Panc1 (cell line): Measurements from ENCODE around the gene GPR173. TPM values are rescaled to one million over a fixed set of nuclear protein-coding genes. Genes with fewer than 3 reads are reported as not detected.
A peak's percentile ranks its signal among the peaks of the same experiment; 100 is the strongest.

ENCODE experiments used
- ATAC-seq: fragments of 200-7000 bp; cut with Tn5 transposase; 2 replicates; pipeline ENCODE4 v1.9.1; 2020; ENCODE audit warnings: mild to moderate bottlenecking, moderate library complexity
- BruUV-seq: library from RNA; stranded (reverse); fragments of 400-500 nt; replicated peaks from 2 replicates; lab custom pipeline; 2021; lab: Mats Ljungman, UMichigan
- CTCF ChIA-PET: fragments of 300-600 bp; sonication (Branson Sonifier 250); formaldehyde crosslinking; loops from one replicate; lab custom pipeline; 2022; ENCODE audit warnings: antibody characterized with exemption; lab: Charles Lee
- POLR2A ChIA-PET: fragments of 300-600 bp; sonication (Branson Sonifier 250); formaldehyde crosslinking; loops from one replicate; lab custom pipeline; 2022; ENCODE audit warnings: antibody characterized with exemption; lab: Charles Lee
- DNase-seq: peaks from one replicate; pipeline ENCODE4 v3.0.0-alpha.2; 2010; ENCODE audit warnings: low read depth, low spot score
- H3K27ac ChIP-seq: 2 replicates; pipeline ENCODE4 v1.5.1; 2011; ENCODE audit warnings: mild to moderate bottlenecking, low read length, inconsistent platforms
- H3K27me3 ChIP-seq: fragments of 200-500 bp; sonication (Bioruptor generic); 2 replicates; pipeline ENCODE4 v1.6.0; 2014; ENCODE audit warnings: low read length, inconsistent platforms; ENCODE audit not compliant: control insufficient read depth, insufficient read depth
- H3K36me3 ChIP-seq: fragments of 200-500 bp; sonication (Bioruptor generic); 2 replicates; pipeline ENCODE4 v1.5.1; 2014; ENCODE audit warnings: inconsistent platforms, mild to moderate bottlenecking, low read length, moderate library complexity; ENCODE audit not compliant: control insufficient read depth, insufficient read depth
- H3K4me1 ChIP-seq: 2 replicates; pipeline ENCODE4 v1.5.1; 2011; ENCODE audit warnings: inconsistent platforms, mild to moderate bottlenecking, low read length, moderate library complexity; ENCODE audit not compliant: control insufficient read depth, insufficient read depth
- H3K4me3 ChIP-seq, 2 experiments: 2 replicates each; pipeline ENCODE4 v1.5.1; 2011 to 2012; ENCODE audit warnings: low read depth in 2 of 2, low read length in 2 of 2, mild to moderate bottlenecking in 2 of 2, inconsistent platforms in 1 of 2, moderate library complexity in 1 of 2
- H3K9me3 ChIP-seq: fragments of 200-500 bp; sonication (Bioruptor generic); 2 replicates; pipeline ENCODE4 v1.5.1; 2014; ENCODE audit warnings: low read depth, mild to moderate bottlenecking, inconsistent platforms, low read length, moderate library complexity; ENCODE audit not compliant: control insufficient read depth, insufficient read depth
- CTCF ChIP-seq: fragments of 450-650 bp; IDR thresholded peaks from 2 replicates; pipeline ENCODE4 v1.5.1; 2017; ENCODE audit warnings: mild to moderate bottlenecking
- POLR2AphosphoS5 ChIP-seq: IDR thresholded peaks from 2 replicates; pipeline ENCODE4 v1.6.1; 2012; ENCODE audit warnings: mild to moderate bottlenecking, low read depth, low read length, moderate library complexity
- REST ChIP-seq, 2 experiments: IDR thresholded peaks; 2 replicates each; pipeline ENCODE4 v1.6.1; 2011 to 2012; ENCODE audit warnings: low read depth in 2 of 2, control low read depth in 1 of 2, low read length in 1 of 2, mild to moderate bottlenecking in 1 of 2, moderate library complexity in 1 of 2; ENCODE audit not compliant: insufficient read depth in 1 of 2
- SIN3A ChIP-seq: IDR thresholded peaks from 2 replicates; pipeline ENCODE4 v1.6.1; 2012; ENCODE audit warnings: low read depth, mild to moderate bottlenecking, low read length, moderate library complexity, borderline replicate concordance; ENCODE audit not compliant: insufficient read depth
- TCF7L2 ChIP-seq: IDR thresholded peaks from 2 replicates; pipeline ENCODE4 v1.6.1; 2011; ENCODE audit warnings: mild to moderate bottlenecking, low read depth, low read length, inconsistent platforms
- in situ Hi-C: cut with HindIII; loops from 2 replicates; pipeline ENCODE4 v1.10.0; 2016; ENCODE audit warnings: low sequenced_read_pairs, low pct_unique_long_range_greater_than_20kb
- intact Hi-C: fragments of 100-400 bp; cut with micrococcal nuclease; formaldehyde crosslinking; loops from one replicate; pipeline ENCODE4 v1.10.0; 2022; ENCODE audit not compliant: unreplicated experiment
- total RNA-seq: library from RNA; stranded (reverse); gene quantifications from one replicate; pipeline ENCODE4 v1.2.1, GENCODE V29; 2021; ENCODE audit not compliant: unreplicated experiment

GPR173 gene
- total RNA-seq, 1 experiment from 2014 or later: 0.13 TPM

GRCh38 chrX:53095796-53096195, 47.2 kb downstream of the GPR173 start:
- BruUV-seq: TSS peak; percentile 66
- H3K4me3 ChIP-seq: no peak overlapping the region
- H3K27me3 ChIP-seq: no peaks in the 10 kb centered on the region
- in situ Hi-C loops: no loop called here
- DNase-seq: no peak
- ChIA-PET CTCF (no interaction called here), POLR2A (no interaction called here)
- peaks cover 6% of the 10 kb centered on the region; the same call in 1 of the 2 replicates for H3K4me1 ChIP-seq
- intact Hi-C loops: no loop called here
- no peaks in the 10 kb centered on the region for H3K9me3 ChIP-seq
- no peak overlapping the region for H3K27ac ChIP-seq
- ATAC-seq: no peak
- H3K36me3 ChIP-seq: no peaks in the 10 kb centered on the region; the same call in 1 of the 2 replicates
- no peak for TF ChIP-seq TCF7L2
- TF ChIP-seq SIN3A: no peak
- no peak for TF ChIP-seq REST (IDR thresholded peaks at IDR 0.05; ENCODE audit: insufficient read depth in 1 of 2, low read depth in 2 of 2, low read length in 1 of 2)
- no peak for TF ChIP-seq CTCF
- no peak for TF ChIP-seq POLR2AphosphoS5

GRCh38 chrX:53114864-53115549, 66.4 kb downstream of the GPR173 start:
- no peak overlapping the region for H3K4me3 ChIP-seq
- intact Hi-C loops (no loop called here), in situ Hi-C loops (no loop called here)
- H3K27me3 ChIP-seq: no peaks in the 10 kb centered on the region
- POLR2A ChIA-PET: no interaction called here
- peaks cover 6% of the 10 kb centered on the region; the same call in 1 of the 2 replicates for H3K4me1 ChIP-seq
- BruUV-seq: no TSS peak
- no peaks in the 10 kb centered on the region for H3K36me3 ChIP-seq
- no peak for TF ChIP-seq TCF7L2
- no peak for TF ChIP-seq REST (IDR thresholded peaks at IDR 0.05; ENCODE audit: insufficient read depth in 1 of 2, low read depth in 2 of 2, low read length in 1 of 2)
- TF ChIP-seq POLR2AphosphoS5: no peak
- no peak for TF ChIP-seq SIN3A
- no peak for TF ChIP-seq CTCF
- no peaks in the 10 kb centered on the region for H3K9me3 ChIP-seq
- CTCF ChIA-PET: no interaction called here
- ATAC-seq: no peak
- no peak for DNase-seq
- peak overlapping the region; percentile 70; the same call in 1 of the 2 replicates for H3K27ac ChIP-seq
